Nephron (organoid): ENCODE data around the gene ARL2.

Experiments
- H3K27ac Mint-ChIP-seq, 3 experiments: 2 replicates each; pipeline ENCODE4 v1.8.0; 2020; ENCODE audit warnings: mixed read lengths in 3 of 3, mild to moderate bottlenecking in 2 of 3, moderate library complexity in 1 of 3
- H3K27me3 Mint-ChIP-seq: 2 replicates; pipeline ENCODE4 v1.8.0; 2021; ENCODE audit warnings: low read depth, mild to moderate bottlenecking, moderate library complexity, mixed read lengths
- H3K36me3 Mint-ChIP-seq: 2 replicates; pipeline ENCODE4 v1.8.0; 2020; ENCODE audit warnings: low read depth, mixed read lengths
- H3K4me1 Mint-ChIP-seq: 2 replicates; pipeline ENCODE4 v1.8.0; 2020; ENCODE audit warnings: mixed read lengths
- H3K4me3 Mint-ChIP-seq, 3 experiments: 2 replicates each; pipeline ENCODE4 v1.8.0; 2020; ENCODE audit warnings: mild to moderate bottlenecking in 3 of 3, mixed read lengths in 3 of 3, moderate library complexity in 2 of 3
- H3K9me3 Mint-ChIP-seq: 2 replicates; pipeline ENCODE4 v1.8.0; 2020; ENCODE audit warnings: mixed read lengths
- CTCF ChIP-seq, 3 experiments: fragments of 200-600 bp; sonication (generic); IDR thresholded peaks; one replicate each; pipeline ENCODE4 v1.5.0; 2021; ENCODE audit warnings: antibody characterized with exemption in 3 of 3; ENCODE audit not compliant: unreplicated experiment in 3 of 3

Gene ARL2

GRCh38 chr11:65013888-65014725 lies at the start of gene ARL2:
Gene ARL2 (plus strand): TSS chr11:65014160. CDS start chr11:65014208, 48 bp downstream.
- Mint-ChIP-seq H3K36me3 (peaks cover 24% of the 10 kb centered on the region), H3K27ac (peak within 1 kb of the TSS; percentile 96 to 98 (median 97)), H3K4me3 (peak within 1 kb of the TSS; percentile 89 to 94 (median 92)), H3K9me3 (peaks cover 4% of the 10 kb centered on the region), H3K27me3 (peaks cover 3% of the 10 kb centered on the region), H3K4me1 (peaks cover 8% of the 10 kb centered on the region)
- peak; percentile 66 to 88 (median 67) for TF ChIP-seq CTCF (IDR thresholded peaks at IDR 0.05; ENCODE audit: unreplicated experiment in 3 of 3)

- Mint-ChIP-seq H3K36me3 (no peaks in the 10 kb centered on the region), H3K27me3 (peaks cover 6% of the 10 kb centered on the region), H3K4me3 (no peak overlapping the region), H3K27ac (no peak overlapping the region), H3K9me3 (no peaks in the 10 kb centered on the region), H3K4me1 (no peaks in the 10 kb centered on the region)
- no peak for TF ChIP-seq CTCF (IDR thresholded peaks at IDR 0.05; ENCODE audit: unreplicated experiment in 3 of 3)
These were observed 46.6 kb upstream of the ARL2 start for GRCh38 chr11:64967375-64967774.

GRCh38 chr11:64969209-64969608 lies 44.8 kb upstream of the ARL2 start:
- H3K36me3 Mint-ChIP-seq, result no peaks in the 10 kb centered on the region
- H3K27me3 Mint-ChIP-seq, result peaks cover 8% of the 10 kb centered on the region
- H3K4me3 Mint-ChIP-seq, result no peak overlapping the region
- H3K4me1 Mint-ChIP-seq, result no peaks in the 10 kb centered on the region
- no peak for TF ChIP-seq CTCF (IDR thresholded peaks at IDR 0.05; ENCODE audit: unreplicated experiment in 3 of 3)
- no peak overlapping the region for H3K27ac Mint-ChIP-seq
- H3K9me3 Mint-ChIP-seq, result no peaks in the 10 kb centered on the region

GRCh38 chr11:64970731-64971151 lies 43.2 kb upstream of the ARL2 start:
- H3K9me3 Mint-ChIP-seq, result no peaks in the 10 kb centered on the region
- H3K36me3 Mint-ChIP-seq, result no peaks in the 10 kb centered on the region
- no peak overlapping the region for H3K27ac Mint-ChIP-seq
- no peak overlapping the region for H3K4me3 Mint-ChIP-seq
- H3K27me3 Mint-ChIP-seq, result peaks cover 8% of the 10 kb centered on the region
- H3K4me1 Mint-ChIP-seq, result no peaks in the 10 kb centered on the region
- TF ChIP-seq CTCF (IDR thresholded peaks at IDR 0.05; ENCODE audit: unreplicated experiment in 3 of 3), result no peak

- no peaks in the 10 kb centered on the region for H3K36me3 Mint-ChIP-seq
- TF ChIP-seq CTCF (IDR thresholded peaks at IDR 0.05; ENCODE audit: unreplicated experiment in 3 of 3), result no peak
- no peak within 1 kb of the TSS for H3K4me3 Mint-ChIP-seq
These were observed 42.3 kb upstream of the ARL2 start, which contains the start of gene MAJIN for GRCh38 chr11:64971421-64972233. Gene MAJIN (minus strand): TSS chr11:64972108. CDS start chr11:64959405, 12,703 bp downstream.

More at GRCh38 chr11:64971421-64972233, 42.3 kb upstream of the ARL2 start, which contains the start of gene MAJIN:
- no peaks in the 10 kb centered on the region for H3K9me3 Mint-ChIP-seq
- H3K27ac Mint-ChIP-seq, result no peak within 1 kb of the TSS
- H3K4me1 Mint-ChIP-seq, result no peaks in the 10 kb centered on the region
- peaks cover 6% of the 10 kb centered on the region for H3K27me3 Mint-ChIP-seq
